ENCODE data around the gene SLC39A1. TPM values are rescaled to one million over a fixed set of nuclear protein-coding genes. Genes with fewer than 3 reads are reported as not detected.

SLC39A1 gene
- polyA plus RNA-seq, 2 of the 4 experiments (the other 2 are of a cell fraction), result 80.6 to 108 TPM

GRCh38 chr1:153960206-153960605 lies 3.1 kb downstream of the SLC39A1 start:
- ChIA-PET CTCF (interaction anchor here (1.4 to 7.5 kb wide), 3 partner anchors 14 to 26 kb away, joined by 6 to 75 read pairs (median 20); partner anchors contain the start of genes DENND4B and RAB13), POLR2A (no interaction called here)
- no peak for DNase-seq (ENCODE audit: low read depth in 1 of 2, low spot score in 1 of 2)
- TF ChIP-seq HMGXB4 (CRISPR knock-in tag; IDR thresholded peaks at IDR 0.05; ENCODE audit: borderline replicate concordance), result no peak
- TF ChIP-seq BCL3 (IDR thresholded peaks at IDR 0.05), result no peak
- no peak for TF ChIP-seq MAZ (IDR thresholded peaks at IDR 0.05; ENCODE audit: borderline replicate concordance, low read depth, low read length)
- TF ChIP-seq ZFP36 (IDR thresholded peaks at IDR 0.05; ENCODE audit: borderline replicate concordance, partially characterized antibody), result no peak
- TF ChIP-seq HEYL (CRISPR knock-in tag; IDR thresholded peaks at IDR 0.05), result no peak
- no peak for TF ChIP-seq MAFK (IDR thresholded peaks at IDR 0.05; ENCODE audit: partially characterized antibody)
- no peak for TF ChIP-seq HDAC2 (IDR thresholded peaks at IDR 0.05)
- no peak for TF ChIP-seq HOXB13 (CRISPR knock-in tag; IDR thresholded peaks at IDR 0.05; ENCODE audit: low read depth)
- TF ChIP-seq FOXS1 (CRISPR knock-in tag; IDR thresholded peaks at IDR 0.05), result no peak
- TF ChIP-seq RAD21 (conservative IDR thresholded peaks at IDR 0.05 in 1 of 2, IDR thresholded peaks at IDR 0.05 in 1 of 2), result no peak
- no peak for TF ChIP-seq TFCP2L1 (CRISPR knock-in tag; IDR thresholded peaks at IDR 0.05)
- no peak for TF ChIP-seq FOSL2 (IDR thresholded peaks at IDR 0.05)
- no peak for TF ChIP-seq FOSL2 (CRISPR knock-in tag; IDR thresholded peaks at IDR 0.05)
- TF ChIP-seq HES2 (IDR thresholded peaks at IDR 0.05), result no peak
- no peak for TF ChIP-seq CHD2 (IDR thresholded peaks at IDR 0.05; ENCODE audit: low read length, partially characterized antibody)
- no peak for TF ChIP-seq CTCF (IDR thresholded peaks at IDR 0.05)
- no peak for TF ChIP-seq CBX2 (IDR thresholded peaks at IDR 0.05; ENCODE audit: borderline replicate concordance, low read depth)
- TF ChIP-seq ZC3H11A (IDR thresholded peaks at IDR 0.05), result no peak
- TF ChIP-seq RARB (CRISPR knock-in tag; IDR thresholded peaks at IDR 0.05), result no peak
- TF ChIP-seq MAX (IDR thresholded peaks at IDR 0.05), result no peak
- peaks cover 37% of the 10 kb centered on the region for H3K4me1 ChIP-seq
- H3K4me2 ChIP-seq, result no peak overlapping the region
- 98% methylated on average over 9 of the region's 11 CpGs for WGBS (ENCODE audit: missing lambda C conversion rate)
- no peak for ATAC-seq
- H3K4me3 ChIP-seq, result no peak overlapping the region
- no peak overlapping the region for H3K27ac ChIP-seq
- FAIRE-seq, result no peak
- no peaks in the 10 kb centered on the region for H3K9me3 ChIP-seq

- peaks cover 32% of the 10 kb centered on the region for H3K4me1 ChIP-seq
- no peak overlapping the region for H3K27ac ChIP-seq
- POLR2A ChIA-PET, result interaction anchor here (0.9 to 1.7 kb wide), 3 partner anchors 14 to 37 kb away, joined by 3 to 12 read pairs (median 3); partner anchors contain the start of genes GATAD2B and RPS27
- 89% methylated on average over 3 of the region's 3 CpGs for WGBS (ENCODE audit: missing lambda C conversion rate)
- DNase-seq (ENCODE audit: low read depth in 1 of 2, low spot score in 1 of 2) (no peak), FAIRE-seq (no peak), ATAC-seq (no peak)
- TF ChIP-seq ZSCAN20 (CRISPR knock-in tag; IDR thresholded peaks at IDR 0.05) (no peak), ZNF302 (CRISPR knock-in tag; IDR thresholded peaks at IDR 0.05) (no peak), HEYL (CRISPR knock-in tag; IDR thresholded peaks at IDR 0.05) (no peak), NR3C1 (IDR thresholded peaks at IDR 0.05) (no peak), PBX3 (IDR thresholded peaks at IDR 0.05) (no peak)
- CTCF ChIA-PET, result interaction anchor here (7.5 kb wide), 1 partner anchor 15 kb away, joined by 75 read pairs; the partner anchor contains the start of gene DENND4B
- no peaks in the 10 kb centered on the region for H3K9me3 ChIP-seq
- no peak overlapping the region for H3K4me3 ChIP-seq
- no peak overlapping the region for H3K4me2 ChIP-seq
Observed at GRCh38 chr1:153959454-153959853, 3.9 kb downstream of the SLC39A1 start.

Measured in A549 (cell line).